NCI-H1694 treated with DMSO at 0.1 percent for 48 hours (cell line): ENCODE data around the gene SLC39A6.
"Not testable (repeated sequence)": the region's sequence is repeated elsewhere in the genome, so short reads cannot be mapped to it uniquely, and the experiment has no call there.

Experiments
- DNase-seq: peaks from one replicate; lab custom pipeline; 2025; lab: John Stamatoyannopoulos, UW

Gene SLC39A6

GRCh38 chr18:36099311-36099710 is 29.8 kb downstream of the SLC39A6 start:
- DNase-seq, result no peak

- DNase-seq, result no peak
These were observed 32.2 kb downstream of the SLC39A6 start for GRCh38 chr18:36096955-36097354.

GRCh38 chr18:36095936-36096519 is 33.1 kb downstream of the SLC39A6 start:
- DNase-seq, result peak; percentile 60

- no peak for DNase-seq
These were observed 34.7 kb downstream of the SLC39A6 start for GRCh38 chr18:36094431-36094830.

GRCh38 chr18:36092116-36092515 is 37.0 kb downstream of the SLC39A6 start:
- not testable (repeated sequence) for DNase-seq

- DNase-seq, result no peak
These were observed 40.1 kb downstream of the SLC39A6 start for GRCh38 chr18:36089001-36089400.

GRCh38 chr18:36088256-36088655 is 40.9 kb downstream of the SLC39A6 start:
- DNase-seq, result no peak

GRCh38 chr18:36086186-36086585 is 43.0 kb downstream of the SLC39A6 start:
- DNase-seq, result no peak

GRCh38 chr18:36085195-36085594 is 43.9 kb downstream of the SLC39A6 start:
- no peak for DNase-seq

GRCh38 chr18:36083729-36084128 is 45.4 kb downstream of the SLC39A6 start:
- no peak for DNase-seq

GRCh38 chr18:36081118-36081517 is 48.0 kb downstream of the SLC39A6 start:
- DNase-seq, result not testable (repeated sequence)

GRCh38 chr18:36078751-36079529 is 50.2 kb downstream of the SLC39A6 start:
- no peak for DNase-seq

GRCh38 chr18:36077764-36078163 is 51.4 kb downstream of the SLC39A6 start:
- DNase-seq, result not testable (repeated sequence)

GRCh38 chr18:36075862-36076587 is 53.1 kb downstream of the SLC39A6 start:
- DNase-seq, result no peak

GRCh38 chr18:36074435-36074834 is 54.7 kb downstream of the SLC39A6 start:
- DNase-seq, result no peak

GRCh38 chr18:36073676-36074075 is 55.5 kb downstream of the SLC39A6 start:
- DNase-seq, result no peak

- not testable (repeated sequence) for DNase-seq
These were observed 56.7 kb downstream of the SLC39A6 start for GRCh38 chr18:36072406-36072805.

- DNase-seq, result peak; percentile 87
These were observed 61.8 kb downstream of the SLC39A6 start, which contains the start of gene RPRD1A for GRCh38 chr18:36067055-36067957. Gene RPRD1A (minus strand): TSS chr18:36067559. CDS start chr18:36067404, 155 bp downstream.

- DNase-seq, result no peak
These were observed 62.5 kb downstream of the SLC39A6 start for GRCh38 chr18:36066686-36067054.

- peak; percentile 5 for DNase-seq
These were observed 63.1 kb downstream of the SLC39A6 start for GRCh38 chr18:36066001-36066400.

- not testable (repeated sequence) for DNase-seq
These were observed 64.4 kb downstream of the SLC39A6 start for GRCh38 chr18:36064809-36065079.
